K562 (cell line): ENCODE results near the gene KIAA2012. TPM values are rescaled to one million over a fixed set of nuclear protein-coding genes. Genes with fewer than 3 reads are reported as not detected.

ENCODE experiments used
- ATAC-seq: fragments of 200-7000 bp; cut with Tn5 transposase; 3 replicates; pipeline ENCODE4 v1.9.1; 2020; ENCODE audit warnings: moderate library complexity
- BruUV-seq: library from RNA; stranded (reverse); fragments of 400-500 nt; replicated peaks from 2 replicates; lab custom pipeline; 2021; lab: Mats Ljungman, UMichigan
- CTCF ChIA-PET: fragments of 300-600 bp; formaldehyde crosslinking; extraction: SDS; loops from one replicate; lab custom pipeline; 2021; ENCODE audit warnings: low intra/inter-chr PET ratio; lab: Yijun Ruan, JAX
- POLR2A ChIA-PET: fragments of 300-600, 350-650 bp; sonication (Branson Sonifier 250); formaldehyde crosslinking; extraction: SDS; loops from one replicate; lab custom pipeline; 2021; ENCODE audit warnings: antibody characterized with exemption, inconsistent platforms; lab: Yijun Ruan, JAX
- DNase-seq, 4 experiments: peaks; one replicate each; pipeline versions ENCODE4 v3.0.0 to v3.0.0-alpha.2; 2011 to 2018; ENCODE audit warnings: low spot score in 3 of 4, mixed read lengths in 3 of 4; ENCODE audit errors: extremely low read depth in 1 of 4
- FAIRE-seq: peaks from 2 replicates; lab custom pipeline; 2011; peaks lifted over from hg19 to GRCh38; lab: Jason Lieb, UNC
- H2AFZ ChIP-seq: 2 replicates; pipeline ENCODE4 v1.6.0; 2011; ENCODE audit warnings: low read depth, low read length, control low read depth, inconsistent platforms
- H3K27ac ChIP-seq: fragments of 200-600 bp; 3 replicates; pipeline ENCODE4 v1.8.0; 2011; ENCODE audit warnings: low read depth, mild to moderate bottlenecking, control low read depth, inconsistent platforms, low read length, moderate library complexity, mixed read lengths; ENCODE audit errors: extremely low read depth
- H3K27me3 ChIP-seq, 2 experiments: fragments of 300-600 bp in 1 of 2; 2 replicates in 1 of 2; 3 replicates in 1 of 2; pipeline versions ENCODE4 v1.6.0 to v1.8.0; 2011; ENCODE audit warnings: inconsistent platforms in 2 of 2, low read length in 2 of 2, mild to moderate bottlenecking in 1 of 2, mixed read lengths in 1 of 2, moderate library complexity in 1 of 2; ENCODE audit not compliant: control insufficient read depth in 2 of 2, insufficient read depth in 2 of 2
- H3K36me3 ChIP-seq: fragments of 300-600 bp; 3 replicates; pipeline ENCODE4 v1.8.0; 2011; ENCODE audit warnings: mild to moderate bottlenecking, low read length, inconsistent platforms; ENCODE audit not compliant: control insufficient read depth, insufficient read depth
- H3K4me1 ChIP-seq, 2 experiments: fragments of 200-600 bp in 1 of 2; replicated peaks in 1 of 2; 2 replicates in 1 of 2; 3 replicates in 1 of 2; pipeline versions ENCODE4 v1.5.1 to v1.8.0; 2011; ENCODE audit warnings: inconsistent platforms in 2 of 2, low read length in 2 of 2, mild to moderate bottlenecking in 1 of 2, mixed read lengths in 1 of 2, moderate library complexity in 1 of 2; ENCODE audit not compliant: control insufficient read depth in 2 of 2, insufficient read depth in 2 of 2
- H3K4me2 ChIP-seq: 2 replicates; pipeline ENCODE4 v1.6.1; 2011; ENCODE audit warnings: low read length, control low read depth, inconsistent platforms, mixed read lengths; ENCODE audit not compliant: insufficient read depth
- H3K4me3 ChIP-seq: fragments of 200-600 bp; sonication (generic), shearing (Covaris generic); 2 replicates; pipeline ENCODE4 v1.5.1; 2016; ENCODE audit warnings: control low read depth, inconsistent platforms
- H3K79me2 ChIP-seq: fragments of 200-600 bp; 3 replicates; pipeline ENCODE4 v1.8.0; 2011; ENCODE audit warnings: low read length, inconsistent platforms; ENCODE audit not compliant: control insufficient read depth, insufficient read depth
- H3K9ac ChIP-seq, 2 experiments: 2 replicates each; pipeline versions ENCODE4 v1.6.0 to v1.6.1; 2011; ENCODE audit warnings: low read depth in 2 of 2, low read length in 2 of 2, control low read depth in 1 of 2, inconsistent platforms in 1 of 2, mild to moderate bottlenecking in 1 of 2, mixed read lengths in 1 of 2; ENCODE audit not compliant: insufficient read depth in 1 of 2
- H3K9me1 ChIP-seq: one replicate; pipeline ENCODE4 v1.6.0; 2011; ENCODE audit warnings: inconsistent platforms, mild to moderate bottlenecking, low read length, moderate library complexity; ENCODE audit not compliant: control insufficient read depth, insufficient read depth
- H3K9me3 ChIP-seq: replicated peaks from 2 replicates; pipeline ENCODE4 v1.5.1; 2011; ENCODE audit warnings: low read depth, low read length, inconsistent platforms; ENCODE audit not compliant: control insufficient read depth, insufficient read depth
- H4K20me1 ChIP-seq: replicated peaks from 2 replicates; pipeline ENCODE4 v1.6.1; 2011; ENCODE audit warnings: low read length, inconsistent platforms, mixed read lengths; ENCODE audit not compliant: control insufficient read depth, insufficient read depth
- EP400 ChIP-seq: fragments of 450-650 bp; IDR thresholded peaks from 2 replicates; pipeline ENCODE4 v1.6.1; 2017; ENCODE audit warnings: antibody characterized with exemption, mild to moderate bottlenecking, moderate library complexity
- EWSR1 ChIP-seq: fragments of 450-650 bp; IDR thresholded peaks from 2 replicates; pipeline ENCODE4 v1.6.1; 2018; ENCODE audit warnings: borderline replicate concordance, mild to moderate bottlenecking, low read depth, moderate library complexity; ENCODE audit not compliant: partially characterized antibody
- POLR3A ChIP-seq: IDR thresholded peaks from 2 replicates; pipeline ENCODE4 v1.6.1; 2011; ENCODE audit warnings: borderline replicate concordance, mild to moderate bottlenecking, moderate library complexity; ENCODE audit not compliant: insufficient read length, insufficient read depth; ENCODE audit errors: extremely low read depth
- SRSF1 ChIP-seq: fragments of 200-400 bp; formaldehyde crosslinking; IDR thresholded peaks from 2 replicates; pipeline ENCODE4 v1.6.1; 2017; ENCODE audit warnings: mild to moderate bottlenecking, low read depth, low read length, moderate library complexity
- XRCC3 ChIP-seq: fragments of 450-650 bp; IDR thresholded peaks from 2 replicates; pipeline ENCODE4 v1.6.1; 2017; ENCODE audit warnings: mild to moderate bottlenecking, moderate library complexity
- ZNF133 ChIP-seq: fragments of 250-450 bp; sonication (Bioruptor Pico); IDR thresholded peaks from 2 replicates; pipeline ENCODE4 v1.4.0; 2020; ENCODE audit warnings: mild to moderate bottlenecking
- ZNF589 ChIP-seq: fragments of 200-800 bp; sonication (Bioruptor generic); IDR thresholded peaks from 2 replicates; pipeline ENCODE4 v1.6.1; 2016; ENCODE audit warnings: low read depth, missing genetic modification characterization, missing compliant biosample characterization
- WGBS: fragments of 100-300 bp; shearing (Covaris generic); methylation state at CpG from one replicate; pipeline ENCODE4 v1.1.6; 2016; ENCODE audit warnings: low coverage, mixed read lengths; ENCODE audit not compliant: insufficient coverage; ENCODE audit errors: missing lambda C conversion rate; 5-methylcytosine and 5-hydroxymethylcytosine counted together
- in situ Hi-C: fragments of 300-500 bp; cut with MboI; formaldehyde crosslinking; loops from 4 replicates; pipeline ENCODE4 v1.15.0; 2018; ENCODE audit warnings: inconsistent platforms, mixed read lengths
- intact Hi-C: fragments of 100-400 bp; cut with micrococcal nuclease; formaldehyde crosslinking; loops from 2 replicates; pipeline ENCODE4 v1.14.2; 2022
- polyA plus RNA-seq, 8 experiments: library from polyadenylated mRNA; depleted of rRNA in 4 of 8; stranded (reverse) in 5 of 8; unstranded in 3 of 8; fragments of >200 nt; fragmentation: Nextera tagmentation in 2 of 8; fragmentation: Illumina TruSeq in 1 of 8; extraction: Ambion mirVana in 2 of 8; extraction: Trizol in 1 of 8; gene quantifications; 2 replicates each; pipeline versions ENCODE4 v1.2.1 to v1.2.3, GENCODE V29; 2011 to 2014; ENCODE audit warnings: inconsistent platforms in 1 of 8, missing spikeins in 1 of 8
- total RNA-seq, 7 experiments: library from RNA; depleted of rRNA in 6 of 7; stranded (reverse); fragments of >200 nt in 6 of 7; fragmentation: Illumina TruSeq in 2 of 7; extraction: Trizol in 2 of 7; gene quantifications; 2 replicates each; pipeline versions ENCODE4 v1.2.1 to v1.2.3, GENCODE V29; 2011 to 2021; ENCODE audit warnings: low replicate concordance in 1 of 7
- TF ChIP-seq, protein P1 (sequence below): sonication (generic); formaldehyde crosslinking; IDR thresholded peaks from 2 replicates; pipeline ENCODE4 v1.8.1; 2023; ENCODE audit warnings: mild to moderate bottlenecking, missing genetic modification reagents

Gene KIAA2012
- total and polyA plus RNA-seq, 9 of the 15 experiments (the other 6 are each of a cell fraction or from before 2014, with no cell fraction given): not detected

DNA sequence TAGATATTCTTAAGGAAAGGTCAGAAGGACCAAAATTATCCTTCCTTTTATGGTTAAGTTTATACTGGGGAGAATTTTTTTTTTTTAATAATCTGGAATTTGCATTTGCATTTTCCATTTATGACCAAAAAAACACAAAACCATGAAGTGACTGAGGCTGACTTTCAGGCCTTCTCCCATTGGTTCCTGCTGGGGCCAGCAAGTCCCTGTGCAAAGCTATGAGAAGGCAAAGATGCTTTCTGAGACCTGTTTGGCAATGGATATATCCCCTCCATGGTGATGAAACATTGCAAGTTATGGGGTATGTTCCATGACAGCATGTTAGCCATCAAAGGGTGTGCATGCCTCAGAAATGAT, 60.8 kb downstream of the KIAA2012 start:
- no peak for ATAC-seq
- CTCF ChIA-PET: no interaction called here
- peaks cover 3 to 18% of the 10 kb centered on the region in 2 experiments; a peak in 3 of 5 replicates for H3K27me3 ChIP-seq
- H3K27ac ChIP-seq: no peak overlapping the region
- H3K4me3 ChIP-seq: no peak overlapping the region
- H4K20me1 ChIP-seq: no peaks in the 10 kb centered on the region
- no peak for FAIRE-seq
- H3K9ac ChIP-seq: no peak overlapping the region
- no peaks in the 10 kb centered on the region for H3K36me3 ChIP-seq
- TF ChIP-seq EWSR1: no peak
- TF ChIP-seq SRSF1: no peak
- no peak for TF ChIP-seq ZNF589 (CRISPR knock-in tag)
- no peak for TF ChIP-seq EP400
- TF ChIP-seq, all 486 proteins: peak for 0
- Histone ChIP-seq H3K9me1 (no peaks in the 10 kb centered on the region), H3K4me1 (no peaks in the 10 kb centered on the region), H3K9me3 (no peaks in the 10 kb centered on the region), H3K79me2 (no peaks in the 10 kb centered on the region), H3K4me2 (no peak overlapping the region), H2AFZ (no peak overlapping the region)
- no TSS peak for BruUV-seq
- POLR2A ChIA-PET: no interaction called here
- no peak for DNase-seq
- intact Hi-C loops: no loop called here
- in situ Hi-C loops: no loop called here

DNA sequence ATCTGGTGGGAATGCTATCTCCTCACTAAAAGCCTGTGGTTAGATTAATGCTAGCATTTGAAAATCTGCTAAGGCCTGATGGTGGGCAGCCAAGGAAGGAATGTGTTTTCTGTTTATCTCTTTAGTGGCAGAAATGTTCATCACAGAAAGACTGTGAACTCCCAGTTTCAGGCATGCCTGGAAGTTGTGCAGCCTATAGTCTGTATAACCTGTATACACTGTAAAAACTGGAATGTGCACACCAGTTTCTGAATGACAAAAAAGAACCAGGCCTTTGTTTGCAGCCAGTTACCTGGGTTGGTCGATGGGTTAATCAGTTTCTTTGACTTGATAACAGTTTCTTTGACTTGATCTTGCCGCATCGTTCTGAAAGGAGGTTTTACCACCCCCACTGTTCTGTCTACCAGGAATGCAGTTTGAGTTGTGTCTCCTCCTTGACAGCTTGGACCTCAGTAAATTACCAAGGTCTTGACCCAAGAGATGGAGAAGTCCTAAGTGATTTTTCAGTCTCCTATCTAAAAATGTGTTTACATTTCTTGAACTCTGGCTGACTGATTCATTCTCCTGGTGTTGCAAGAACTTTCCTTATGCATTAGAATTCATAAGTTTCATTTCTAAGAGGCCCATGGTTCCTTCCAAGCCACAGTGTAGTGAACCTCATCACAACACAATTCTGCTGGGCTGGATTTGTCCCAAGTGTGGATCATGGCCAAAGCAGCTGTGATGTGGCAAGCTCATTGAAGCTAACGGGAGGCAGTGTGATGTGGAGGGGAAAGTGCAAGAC, 62.2 kb downstream of the KIAA2012 start:
- Histone ChIP-seq H3K9me1 (no peaks in the 10 kb centered on the region), H3K4me1 (no peaks in the 10 kb centered on the region), H4K20me1 (no peaks in the 10 kb centered on the region), H2AFZ (no peak overlapping the region), H3K9ac (no peak overlapping the region), H3K36me3 (no peaks in the 10 kb centered on the region), H3K4me2 (no peak overlapping the region), H3K27ac (no peak overlapping the region), H3K4me3 (no peak overlapping the region), H3K79me2 (no peaks in the 10 kb centered on the region), H3K27me3 (peaks cover 6 to 24% of the 10 kb centered on the region in 2 experiments; a peak in 3 of 5 replicates), H3K9me3 (no peaks in the 10 kb centered on the region)
- in situ Hi-C loops: no loop called here
- DNase-seq: no peak
- ChIA-PET CTCF (no interaction called here), POLR2A (no interaction called here)
- intact Hi-C loops: no loop called here
- FAIRE-seq: no peak
- no TSS peak for BruUV-seq
- WGBS: 2% methylated on average over 4 of the region's 4 CpGs
- no peak for ATAC-seq
- TF ChIP-seq ZNF133 (CRISPR knock-in tag): no peak
- TF ChIP-seq XRCC3: no peak
- TF ChIP-seq, protein P1, sequence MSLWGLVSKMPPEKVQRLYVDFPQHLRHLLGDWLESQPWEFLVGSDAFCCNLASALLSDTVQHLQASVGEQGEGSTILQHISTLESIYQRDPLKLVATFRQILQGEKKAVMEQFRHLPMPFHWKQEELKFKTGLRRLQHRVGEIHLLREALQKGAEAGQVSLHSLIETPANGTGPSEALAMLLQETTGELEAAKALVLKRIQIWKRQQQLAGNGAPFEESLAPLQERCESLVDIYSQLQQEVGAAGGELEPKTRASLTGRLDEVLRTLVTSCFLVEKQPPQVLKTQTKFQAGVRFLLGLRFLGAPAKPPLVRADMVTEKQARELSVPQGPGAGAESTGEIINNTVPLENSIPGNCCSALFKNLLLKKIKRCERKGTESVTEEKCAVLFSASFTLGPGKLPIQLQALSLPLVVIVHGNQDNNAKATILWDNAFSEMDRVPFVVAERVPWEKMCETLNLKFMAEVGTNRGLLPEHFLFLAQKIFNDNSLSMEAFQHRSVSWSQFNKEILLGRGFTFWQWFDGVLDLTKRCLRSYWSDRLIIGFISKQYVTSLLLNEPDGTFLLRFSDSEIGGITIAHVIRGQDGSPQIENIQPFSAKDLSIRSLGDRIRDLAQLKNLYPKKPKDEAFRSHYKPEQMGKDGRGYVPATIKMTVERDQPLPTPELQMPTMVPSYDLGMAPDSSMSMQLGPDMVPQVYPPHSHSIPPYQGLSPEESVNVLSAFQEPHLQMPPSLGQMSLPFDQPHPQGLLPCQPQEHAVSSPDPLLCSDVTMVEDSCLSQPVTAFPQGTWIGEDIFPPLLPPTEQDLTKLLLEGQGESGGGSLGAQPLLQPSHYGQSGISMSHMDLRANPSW (CRISPR knock-in tag): no peak
- no peak for TF ChIP-seq POLR3A
